ENCODE measurements around the gene UBE4B. TPM values are rescaled to one million over a fixed set of nuclear protein-coding genes. Genes with fewer than 3 reads are reported as not detected.

UBE4B gene
- total and polyA plus RNA-seq, 2 of the 4 experiments (the other 2 are of a cell fraction): 26.5 to 39.3 TPM

DNA sequence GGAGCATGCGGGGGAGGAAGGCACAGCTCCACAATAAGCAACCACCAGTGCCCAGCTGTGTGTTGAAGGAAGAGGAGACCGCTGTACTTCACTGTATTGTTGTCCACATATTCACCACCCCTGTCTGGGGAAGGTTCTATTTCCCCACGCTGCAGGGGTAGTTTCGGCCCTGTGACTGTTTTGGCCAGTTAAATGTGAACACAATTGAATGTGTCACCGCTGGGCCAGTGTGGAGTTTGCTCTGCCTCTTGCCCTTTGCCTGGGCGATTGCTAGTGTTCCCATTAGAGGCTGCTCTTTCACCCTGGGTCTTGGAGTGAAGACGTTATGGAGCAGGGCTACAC, 32.6 kb downstream of the UBE4B start:
- H3K9me3 ChIP-seq (ENCODE audit: control insufficient read depth, insufficient read depth, low read length): no peaks in the 10 kb centered on the region
- H2AK5ac ChIP-seq (ENCODE audit: low read depth, low read length): peak overlapping the region; percentile 59; the same call in 1 of the 2 replicates
- H3K23ac ChIP-seq (ENCODE audit: low read depth, low read length): no peak overlapping the region
- H3K4ac ChIP-seq (ENCODE audit: low read depth, low read length): peak overlapping the region; percentile 63
- no peak overlapping the region; a peak in 1 of 4 replicates for H4K8ac ChIP-seq (ENCODE audit: low read depth in 2 of 2, low read length in 2 of 2)
- H2BK120ac ChIP-seq (ENCODE audit: low read depth, low read length): peak overlapping the region; percentile 36; the same call in 1 of the 2 replicates
- no peak overlapping the region; the same call in 2 of the 3 replicates for H2BK15ac ChIP-seq (ENCODE audit: low read depth, low read length)
- ChIA-PET POLR2A (ENCODE audit: unreplicated experiment) (no interaction called here), CTCF (no interaction called here)
- H4K91ac ChIP-seq (ENCODE audit: insufficient read depth, low read depth, low read length): no peak overlapping the region
- no TSS peak for BruUV-seq (replicated peaks)
- H2AFZ ChIP-seq (replicated peaks; ENCODE audit: low read length, poor library complexity): no peak overlapping the region
- peak overlapping the region; percentile 70; the same call in 1 of the 2 replicates for H2BK20ac ChIP-seq (ENCODE audit: low read depth, low read length)
- H3K79me1 ChIP-seq (ENCODE audit: low read depth in 1 of 2, low read length in 2 of 2): peaks cover 36 to 73% of the 10 kb centered on the region in 2 experiments
- intact Hi-C loops (cut with micrococcal nuclease) (no loop called here), dilution Hi-C loops (cut with HindIII; ENCODE audit: low sequenced_read_pairs, unreplicated experiment) (no loop called here), in situ Hi-C loops (cut with MboI; ENCODE audit: low sequenced_read_pairs) (no loop called here)
- H4K5ac ChIP-seq (ENCODE audit: low read depth, low read length): 0 out of 2 replicates have a peak overlapping the region, but pooled peaks have one; percentile 44
- H3K18ac ChIP-seq (ENCODE audit: low read depth, low read length): peak overlapping the region; percentile 82
- no peak overlapping the region for H2AK9ac ChIP-seq (replicated peaks; ENCODE audit: low read depth, low read length, poor library complexity)
- WGBS, 2 experiments (ENCODE audit: extremely low coverage in 2 of 2, insufficient read length in 1 of 2): 100% methylated on average over 1 of the region's 7 CpGs; no CpG with 5 or more reads in 1 of the 2 experiments
- peak overlapping the region; percentile 36; the same call in 1 of the 2 replicates for H3K27ac ChIP-seq (ENCODE audit: insufficient read depth, low read length)
- no peaks in the 10 kb centered on the region for H3K27me3 ChIP-seq (ENCODE audit: control insufficient read depth, insufficient read depth, low read length)
- ATAC-seq (ENCODE audit: low read depth) (no peak; the same call in 1 of the 2 replicates), DNase-seq (no peak)
- peak overlapping the region; percentile 69 for H3K4me2 ChIP-seq (ENCODE audit: low read depth, low read length)
- H2BK5ac ChIP-seq (ENCODE audit: low read depth, low read length, poor library complexity, severe bottlenecking): peak overlapping the region; percentile 22
- no peak overlapping the region for H3K4me3 ChIP-seq (ENCODE audit: insufficient read depth, low read depth, low read length)
- peak overlapping the region; percentile 43; the same call in 1 of the 2 replicates for H3K14ac ChIP-seq (replicated peaks; ENCODE audit: low read depth, low read length)
- peaks cover 11% of the 10 kb centered on the region for H3K9me1 ChIP-seq (ENCODE audit: insufficient read depth, low read length)
- no peaks in the 10 kb centered on the region for H3K36me3 ChIP-seq (ENCODE audit: control insufficient read depth, insufficient read depth, low read length)
- H3K56ac ChIP-seq (ENCODE audit: extremely low read depth, insufficient read depth, low read length): no peak overlapping the region
- H3K9ac ChIP-seq (ENCODE audit: low read depth, low read length): no peak overlapping the region
- peaks cover 14% of the 10 kb centered on the region for H3K4me1 ChIP-seq (ENCODE audit: control insufficient read depth, insufficient read depth, low read length)
- H4K20me1 ChIP-seq (ENCODE audit: insufficient read depth, low read length): peaks cover 19% of the 10 kb centered on the region; the same call in 1 of the 2 replicates
- no peak for TF ChIP-seq MXI1 (IDR thresholded peaks at IDR 0.05; ENCODE audit: borderline replicate concordance, low read depth, low read length)
- TF ChIP-seq CHD1 (IDR thresholded peaks at IDR 0.05; ENCODE audit: low read depth, low read length): no peak
- TF ChIP-seq RFX5 (IDR thresholded peaks at IDR 0.05; ENCODE audit: low read depth, low read length): no peak
- TF ChIP-seq, protein P1, sequence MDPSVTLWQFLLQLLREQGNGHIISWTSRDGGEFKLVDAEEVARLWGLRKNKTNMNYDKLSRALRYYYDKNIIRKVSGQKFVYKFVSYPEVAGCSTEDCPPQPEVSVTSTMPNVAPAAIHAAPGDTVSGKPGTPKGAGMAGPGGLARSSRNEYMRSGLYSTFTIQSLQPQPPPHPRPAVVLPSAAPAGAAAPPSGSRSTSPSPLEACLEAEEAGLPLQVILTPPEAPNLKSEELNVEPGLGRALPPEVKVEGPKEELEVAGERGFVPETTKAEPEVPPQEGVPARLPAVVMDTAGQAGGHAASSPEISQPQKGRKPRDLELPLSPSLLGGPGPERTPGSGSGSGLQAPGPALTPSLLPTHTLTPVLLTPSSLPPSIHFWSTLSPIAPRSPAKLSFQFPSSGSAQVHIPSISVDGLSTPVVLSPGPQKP (IDR thresholded peaks at IDR 0.05; ENCODE audit: borderline replicate concordance, low read depth, low read length): no peak
- TF ChIP-seq, protein P2, sequence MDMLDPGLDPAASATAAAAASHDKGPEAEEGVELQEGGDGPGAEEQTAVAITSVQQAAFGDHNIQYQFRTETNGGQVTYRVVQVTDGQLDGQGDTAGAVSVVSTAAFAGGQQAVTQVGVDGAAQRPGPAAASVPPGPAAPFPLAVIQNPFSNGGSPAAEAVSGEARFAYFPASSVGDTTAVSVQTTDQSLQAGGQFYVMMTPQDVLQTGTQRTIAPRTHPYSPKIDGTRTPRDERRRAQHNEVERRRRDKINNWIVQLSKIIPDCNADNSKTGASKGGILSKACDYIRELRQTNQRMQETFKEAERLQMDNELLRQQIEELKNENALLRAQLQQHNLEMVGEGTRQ (IDR thresholded peaks at IDR 0.05; ENCODE audit: low read depth, low read length): no peak
- no peak for TF ChIP-seq CEBPB (IDR thresholded peaks at IDR 0.05; ENCODE audit: low read depth, low read length)
- no peak for TF ChIP-seq MAZ (IDR thresholded peaks at IDR 0.05; ENCODE audit: borderline replicate concordance, low read depth, low read length)
- TF ChIP-seq POLR2A (IDR thresholded peaks at IDR 0.05; ENCODE audit: low read depth, low read length): no peak
- TF ChIP-seq RCOR1 (IDR thresholded peaks at IDR 0.05; ENCODE audit: insufficient replicate concordance, low read length): no peak
- TF ChIP-seq MAFK (IDR thresholded peaks at IDR 0.05; ENCODE audit: low read depth, low read length): no peak
- no peak for TF ChIP-seq SMC3 (IDR thresholded peaks at IDR 0.05; ENCODE audit: low read depth, low read length)
- no peak for TF ChIP-seq RAD21 (IDR thresholded peaks at IDR 0.05; ENCODE audit: low read length)
- no peak for TF ChIP-seq BHLHE40 (IDR thresholded peaks at IDR 0.05; ENCODE audit: low read depth, low read length)
- no peak for TF ChIP-seq NFE2L2 (IDR thresholded peaks at IDR 0.05; ENCODE audit: low read depth, low read length)
- TF ChIP-seq, protein P3, sequence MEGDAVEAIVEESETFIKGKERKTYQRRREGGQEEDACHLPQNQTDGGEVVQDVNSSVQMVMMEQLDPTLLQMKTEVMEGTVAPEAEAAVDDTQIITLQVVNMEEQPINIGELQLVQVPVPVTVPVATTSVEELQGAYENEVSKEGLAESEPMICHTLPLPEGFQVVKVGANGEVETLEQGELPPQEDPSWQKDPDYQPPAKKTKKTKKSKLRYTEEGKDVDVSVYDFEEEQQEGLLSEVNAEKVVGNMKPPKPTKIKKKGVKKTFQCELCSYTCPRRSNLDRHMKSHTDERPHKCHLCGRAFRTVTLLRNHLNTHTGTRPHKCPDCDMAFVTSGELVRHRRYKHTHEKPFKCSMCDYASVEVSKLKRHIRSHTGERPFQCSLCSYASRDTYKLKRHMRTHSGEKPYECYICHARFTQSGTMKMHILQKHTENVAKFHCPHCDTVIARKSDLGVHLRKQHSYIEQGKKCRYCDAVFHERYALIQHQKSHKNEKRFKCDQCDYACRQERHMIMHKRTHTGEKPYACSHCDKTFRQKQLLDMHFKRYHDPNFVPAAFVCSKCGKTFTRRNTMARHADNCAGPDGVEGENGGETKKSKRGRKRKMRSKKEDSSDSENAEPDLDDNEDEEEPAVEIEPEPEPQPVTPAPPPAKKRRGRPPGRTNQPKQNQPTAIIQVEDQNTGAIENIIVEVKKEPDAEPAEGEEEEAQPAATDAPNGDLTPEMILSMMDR (conservative IDR thresholded peaks at IDR 0.05; ENCODE audit: low read depth, low read length): no peak
- no peak for TF ChIP-seq FOS (IDR thresholded peaks at IDR 0.05; ENCODE audit: low read depth, low read length)
